Panc1 (cell line): ENCODE measurements around the gene NFKB2. TPM values are rescaled to one million over a fixed set of nuclear protein-coding genes. Genes with fewer than 3 reads are reported as not detected.

Experiments used
- ATAC-seq: fragments of 200-7000 bp; cut with Tn5 transposase; 2 replicates; pipeline ENCODE4 v1.9.1; 2020; ENCODE audit warnings: mild to moderate bottlenecking, moderate library complexity
- BruUV-seq: library from RNA; stranded (reverse); fragments of 400-500 nt; replicated peaks from 2 replicates; lab custom pipeline; 2021; lab: Mats Ljungman, UMichigan
- CTCF ChIA-PET: fragments of 300-600 bp; sonication (Branson Sonifier 250); formaldehyde crosslinking; loops from one replicate; lab custom pipeline; 2022; ENCODE audit warnings: antibody characterized with exemption; lab: Charles Lee
- POLR2A ChIA-PET: fragments of 300-600 bp; sonication (Branson Sonifier 250); formaldehyde crosslinking; loops from one replicate; lab custom pipeline; 2022; ENCODE audit warnings: antibody characterized with exemption; lab: Charles Lee
- DNase-seq: peaks from one replicate; pipeline ENCODE4 v3.0.0-alpha.2; 2010; ENCODE audit warnings: low read depth, low spot score
- H3K27ac ChIP-seq: 2 replicates; pipeline ENCODE4 v1.5.1; 2011; ENCODE audit warnings: mild to moderate bottlenecking, low read length, inconsistent platforms
- H3K27me3 ChIP-seq: fragments of 200-500 bp; sonication (Bioruptor generic); 2 replicates; pipeline ENCODE4 v1.6.0; 2014; ENCODE audit warnings: low read length, inconsistent platforms; ENCODE audit not compliant: control insufficient read depth, insufficient read depth
- H3K36me3 ChIP-seq: fragments of 200-500 bp; sonication (Bioruptor generic); 2 replicates; pipeline ENCODE4 v1.5.1; 2014; ENCODE audit warnings: inconsistent platforms, mild to moderate bottlenecking, low read length, moderate library complexity; ENCODE audit not compliant: control insufficient read depth, insufficient read depth
- H3K4me1 ChIP-seq: 2 replicates; pipeline ENCODE4 v1.5.1; 2011; ENCODE audit warnings: inconsistent platforms, mild to moderate bottlenecking, low read length, moderate library complexity; ENCODE audit not compliant: control insufficient read depth, insufficient read depth
- H3K4me3 ChIP-seq, 2 experiments: 2 replicates each; pipeline ENCODE4 v1.5.1; 2011 to 2012; ENCODE audit warnings: low read depth in 2 of 2, low read length in 2 of 2, mild to moderate bottlenecking in 2 of 2, inconsistent platforms in 1 of 2, moderate library complexity in 1 of 2
- H3K9me3 ChIP-seq: fragments of 200-500 bp; sonication (Bioruptor generic); 2 replicates; pipeline ENCODE4 v1.5.1; 2014; ENCODE audit warnings: low read depth, mild to moderate bottlenecking, inconsistent platforms, low read length, moderate library complexity; ENCODE audit not compliant: control insufficient read depth, insufficient read depth
- POLR2AphosphoS5 ChIP-seq: IDR thresholded peaks from 2 replicates; pipeline ENCODE4 v1.6.1; 2012; ENCODE audit warnings: mild to moderate bottlenecking, low read depth, low read length, moderate library complexity
- REST ChIP-seq, 2 experiments: IDR thresholded peaks; 2 replicates each; pipeline ENCODE4 v1.6.1; 2011 to 2012; ENCODE audit warnings: low read depth in 2 of 2, control low read depth in 1 of 2, low read length in 1 of 2, mild to moderate bottlenecking in 1 of 2, moderate library complexity in 1 of 2; ENCODE audit not compliant: insufficient read depth in 1 of 2
- SIN3A ChIP-seq: IDR thresholded peaks from 2 replicates; pipeline ENCODE4 v1.6.1; 2012; ENCODE audit warnings: low read depth, mild to moderate bottlenecking, low read length, moderate library complexity, borderline replicate concordance; ENCODE audit not compliant: insufficient read depth
- TCF7L2 ChIP-seq: IDR thresholded peaks from 2 replicates; pipeline ENCODE4 v1.6.1; 2011; ENCODE audit warnings: mild to moderate bottlenecking, low read depth, low read length, inconsistent platforms
- in situ Hi-C: cut with HindIII; loops from 2 replicates; pipeline ENCODE4 v1.10.0; 2016; ENCODE audit warnings: low sequenced_read_pairs, low pct_unique_long_range_greater_than_20kb
- intact Hi-C: fragments of 100-400 bp; cut with micrococcal nuclease; formaldehyde crosslinking; loops from one replicate; pipeline ENCODE4 v1.10.0; 2022; ENCODE audit not compliant: unreplicated experiment
- total RNA-seq: library from RNA; stranded (reverse); gene quantifications from one replicate; pipeline ENCODE4 v1.2.1, GENCODE V29; 2021; ENCODE audit not compliant: unreplicated experiment
- TF ChIP-seq, protein P1 (sequence below): fragments of 450-650 bp; IDR thresholded peaks from 2 replicates; pipeline ENCODE4 v1.5.1; 2017; ENCODE audit warnings: mild to moderate bottlenecking

NFKB2 gene
- total RNA-seq, 1 experiment from 2014 or later, result 105 TPM

GRCh38 chr10:102416283-102416682 lies 20.8 kb downstream of the NFKB2 start:
- Histone ChIP-seq H3K36me3 (peaks cover 2% of the 10 kb centered on the region; the same call in 1 of the 2 replicates), H3K27ac (no peak overlapping the region), H3K27me3 (no peaks in the 10 kb centered on the region), H3K4me1 (no peaks in the 10 kb centered on the region; the same call in 1 of the 2 replicates), H3K4me3 (no peak overlapping the region), H3K9me3 (no peaks in the 10 kb centered on the region)
- TF ChIP-seq REST (IDR thresholded peaks at IDR 0.05; ENCODE audit: insufficient read depth in 1 of 2, low read depth in 2 of 2, low read length in 1 of 2) (no peak), SIN3A (no peak), TCF7L2 (no peak), POLR2AphosphoS5 (no peak)
- TF ChIP-seq, protein P1, sequence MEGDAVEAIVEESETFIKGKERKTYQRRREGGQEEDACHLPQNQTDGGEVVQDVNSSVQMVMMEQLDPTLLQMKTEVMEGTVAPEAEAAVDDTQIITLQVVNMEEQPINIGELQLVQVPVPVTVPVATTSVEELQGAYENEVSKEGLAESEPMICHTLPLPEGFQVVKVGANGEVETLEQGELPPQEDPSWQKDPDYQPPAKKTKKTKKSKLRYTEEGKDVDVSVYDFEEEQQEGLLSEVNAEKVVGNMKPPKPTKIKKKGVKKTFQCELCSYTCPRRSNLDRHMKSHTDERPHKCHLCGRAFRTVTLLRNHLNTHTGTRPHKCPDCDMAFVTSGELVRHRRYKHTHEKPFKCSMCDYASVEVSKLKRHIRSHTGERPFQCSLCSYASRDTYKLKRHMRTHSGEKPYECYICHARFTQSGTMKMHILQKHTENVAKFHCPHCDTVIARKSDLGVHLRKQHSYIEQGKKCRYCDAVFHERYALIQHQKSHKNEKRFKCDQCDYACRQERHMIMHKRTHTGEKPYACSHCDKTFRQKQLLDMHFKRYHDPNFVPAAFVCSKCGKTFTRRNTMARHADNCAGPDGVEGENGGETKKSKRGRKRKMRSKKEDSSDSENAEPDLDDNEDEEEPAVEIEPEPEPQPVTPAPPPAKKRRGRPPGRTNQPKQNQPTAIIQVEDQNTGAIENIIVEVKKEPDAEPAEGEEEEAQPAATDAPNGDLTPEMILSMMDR, result no peak
- in situ Hi-C loops, result no loop called here
- POLR2A ChIA-PET, result no interaction called here
- no peak for DNase-seq
- BruUV-seq, result no TSS peak
- no peak for ATAC-seq
- intact Hi-C loops, result no loop called here
- CTCF ChIA-PET, result no interaction called here

GRCh38 chr10:102416695-102417094 lies 21.2 kb downstream of the NFKB2 start:
- Histone ChIP-seq H3K9me3 (no peaks in the 10 kb centered on the region), H3K4me1 (no peaks in the 10 kb centered on the region; the same call in 1 of the 2 replicates), H3K36me3 (peaks cover 4% of the 10 kb centered on the region; the same call in 1 of the 2 replicates), H3K27ac (no peak overlapping the region), H3K27me3 (no peaks in the 10 kb centered on the region), H3K4me3 (no peak overlapping the region)
- intact Hi-C loops, result no loop called here
- ChIA-PET POLR2A (no interaction called here), CTCF (no interaction called here)
- in situ Hi-C loops, result no loop called here
- no TSS peak for BruUV-seq
- ATAC-seq, result no peak
- TF ChIP-seq TCF7L2 (no peak), POLR2AphosphoS5 (no peak), REST (IDR thresholded peaks at IDR 0.05; ENCODE audit: insufficient read depth in 1 of 2, low read depth in 2 of 2, low read length in 1 of 2) (no peak), SIN3A (no peak)
- TF ChIP-seq, protein P1, result no peak
- no peak for DNase-seq
